A673 (cell line): ENCODE results near the gene COL9A1. TPM values are rescaled to one million over a fixed set of nuclear protein-coding genes. Genes with fewer than 3 reads are reported as not detected.

Experiments used
- BruUV-seq: library from RNA; stranded (reverse); fragments of 400-500 nt; replicated peaks from 2 replicates; lab custom pipeline; 2021; lab: Mats Ljungman, UMichigan
- CTCF ChIA-PET: fragments of 300-600 bp; sonication (Branson Sonifier 250); formaldehyde crosslinking; loops from one replicate; lab custom pipeline; 2022; ENCODE audit warnings: antibody characterized with exemption; lab: Charles Lee
- POLR2A ChIA-PET: fragments of 300-600 bp; sonication (Branson Sonifier 250); formaldehyde crosslinking; loops from one replicate; lab custom pipeline; 2022; ENCODE audit warnings: antibody characterized with exemption; ENCODE audit not compliant: low non-redundant PET; lab: Charles Lee
- DNase-seq: peaks from one replicate; pipeline ENCODE4 v3.0.0-alpha.2; 2015; ENCODE audit warnings: low spot score
- H3K27ac ChIP-seq: fragments of 200-600 bp; sonication (generic); 2 replicates; pipeline ENCODE4 v1.5.1; 2016; ENCODE audit warnings: mixed run types, low read depth, mild to moderate bottlenecking, mixed read lengths, antibody characterized with exemption, low read length; ENCODE audit not compliant: poor library complexity, severe bottlenecking
- H3K27me3 ChIP-seq: fragments of 200-600 bp; sonication (generic); replicated peaks from 2 replicates; pipeline ENCODE4 v1.6.1; 2017; ENCODE audit warnings: mixed run types, low read depth, mild to moderate bottlenecking, mixed read lengths, antibody characterized with exemption, low read length; ENCODE audit not compliant: insufficient read depth, poor library complexity
- H3K36me3 ChIP-seq: fragments of 200-600 bp; sonication (generic); 2 replicates; pipeline ENCODE4 v1.6.1; 2016; ENCODE audit warnings: mixed run types, mild to moderate bottlenecking, mixed read lengths, antibody characterized with exemption, low read length; ENCODE audit not compliant: insufficient read depth, poor library complexity, severe bottlenecking
- H3K4me1 ChIP-seq: fragments of 200-600 bp; sonication (generic); 2 replicates; pipeline ENCODE4 v1.6.1; 2017; ENCODE audit warnings: mixed run types, mild to moderate bottlenecking, mixed read lengths, antibody characterized with exemption, low read length; ENCODE audit not compliant: insufficient read depth, poor library complexity, severe bottlenecking
- H3K4me3 ChIP-seq: fragments of 200-600 bp; sonication (generic); 2 replicates; pipeline ENCODE4 v1.5.1; 2016; ENCODE audit warnings: low read depth, mixed run types, mild to moderate bottlenecking, mixed read lengths, low read length; ENCODE audit not compliant: poor library complexity, severe bottlenecking
- H3K9me3 ChIP-seq: fragments of 200-600 bp; sonication (generic); 2 replicates; pipeline ENCODE4 v1.6.1; 2016; ENCODE audit warnings: mixed run types, low read depth, mild to moderate bottlenecking, mixed read lengths, antibody characterized with exemption, low read length; ENCODE audit not compliant: poor library complexity, severe bottlenecking
- EZH2 ChIP-seq: fragments of 200-600 bp; sonication (generic); IDR thresholded peaks from 2 replicates; pipeline ENCODE4 v1.6.1; 2017; ENCODE audit warnings: borderline replicate concordance, low read depth, mild to moderate bottlenecking, mixed read lengths, antibody characterized with exemption, low read length; ENCODE audit not compliant: poor library complexity, severe bottlenecking
- intact Hi-C: fragments of 100-400 bp; cut with micrococcal nuclease; formaldehyde crosslinking; loops from one replicate; pipeline ENCODE4 v1.10.0; 2022; ENCODE audit not compliant: unreplicated experiment
- total RNA-seq: library from RNA; stranded (reverse); gene quantifications from 2 replicates; pipeline ENCODE4 v1.2.3, GENCODE V29; 2021
- TF ChIP-seq, protein P1 (sequence below): fragments of 300-800, 200-600 bp; sonication (generic); conservative IDR thresholded peaks from 2 replicates; pipeline ENCODE4 v1.5.1; 2017; ENCODE audit warnings: low read depth, mild to moderate bottlenecking, antibody characterized with exemption, low read length, moderate library complexity, mixed read lengths

COL9A1 gene
- total RNA-seq, 1 experiment from 2014 or later: not detected

DNA sequence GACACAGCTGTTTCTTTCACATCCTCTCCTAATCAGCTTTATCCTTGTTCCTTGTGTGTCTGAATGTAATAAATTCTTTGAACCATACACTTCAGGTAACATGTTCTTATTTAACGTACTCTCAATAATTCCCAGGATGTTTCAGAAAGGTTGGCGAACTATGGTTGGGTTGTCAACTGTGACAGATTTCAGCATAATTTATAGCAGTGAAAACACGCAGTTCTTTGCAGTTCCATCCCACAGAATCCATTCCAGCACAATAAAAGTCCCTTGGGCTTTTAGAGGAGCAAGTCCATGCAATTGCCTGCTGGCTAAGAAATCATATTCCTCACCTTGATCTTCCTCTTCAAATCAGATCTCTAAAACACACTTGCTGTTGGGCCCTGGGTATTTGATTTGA, 119.3 kb downstream of the COL9A1 start:
- Histone ChIP-seq H3K27ac (no peak overlapping the region), H3K27me3 (no peaks in the 10 kb centered on the region), H3K4me3 (no peak overlapping the region), H3K36me3 (no peaks in the 10 kb centered on the region), H3K9me3 (no peaks in the 10 kb centered on the region), H3K4me1 (peaks cover 11% of the 10 kb centered on the region)
- ChIA-PET POLR2A (no interaction called here), CTCF (no interaction called here)
- TF ChIP-seq EZH2: no peak
- TF ChIP-seq, protein P1, sequence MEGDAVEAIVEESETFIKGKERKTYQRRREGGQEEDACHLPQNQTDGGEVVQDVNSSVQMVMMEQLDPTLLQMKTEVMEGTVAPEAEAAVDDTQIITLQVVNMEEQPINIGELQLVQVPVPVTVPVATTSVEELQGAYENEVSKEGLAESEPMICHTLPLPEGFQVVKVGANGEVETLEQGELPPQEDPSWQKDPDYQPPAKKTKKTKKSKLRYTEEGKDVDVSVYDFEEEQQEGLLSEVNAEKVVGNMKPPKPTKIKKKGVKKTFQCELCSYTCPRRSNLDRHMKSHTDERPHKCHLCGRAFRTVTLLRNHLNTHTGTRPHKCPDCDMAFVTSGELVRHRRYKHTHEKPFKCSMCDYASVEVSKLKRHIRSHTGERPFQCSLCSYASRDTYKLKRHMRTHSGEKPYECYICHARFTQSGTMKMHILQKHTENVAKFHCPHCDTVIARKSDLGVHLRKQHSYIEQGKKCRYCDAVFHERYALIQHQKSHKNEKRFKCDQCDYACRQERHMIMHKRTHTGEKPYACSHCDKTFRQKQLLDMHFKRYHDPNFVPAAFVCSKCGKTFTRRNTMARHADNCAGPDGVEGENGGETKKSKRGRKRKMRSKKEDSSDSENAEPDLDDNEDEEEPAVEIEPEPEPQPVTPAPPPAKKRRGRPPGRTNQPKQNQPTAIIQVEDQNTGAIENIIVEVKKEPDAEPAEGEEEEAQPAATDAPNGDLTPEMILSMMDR: no peak
- intact Hi-C loops: no loop called here
- DNase-seq: no peak
- no TSS peak for BruUV-seq

DNA sequence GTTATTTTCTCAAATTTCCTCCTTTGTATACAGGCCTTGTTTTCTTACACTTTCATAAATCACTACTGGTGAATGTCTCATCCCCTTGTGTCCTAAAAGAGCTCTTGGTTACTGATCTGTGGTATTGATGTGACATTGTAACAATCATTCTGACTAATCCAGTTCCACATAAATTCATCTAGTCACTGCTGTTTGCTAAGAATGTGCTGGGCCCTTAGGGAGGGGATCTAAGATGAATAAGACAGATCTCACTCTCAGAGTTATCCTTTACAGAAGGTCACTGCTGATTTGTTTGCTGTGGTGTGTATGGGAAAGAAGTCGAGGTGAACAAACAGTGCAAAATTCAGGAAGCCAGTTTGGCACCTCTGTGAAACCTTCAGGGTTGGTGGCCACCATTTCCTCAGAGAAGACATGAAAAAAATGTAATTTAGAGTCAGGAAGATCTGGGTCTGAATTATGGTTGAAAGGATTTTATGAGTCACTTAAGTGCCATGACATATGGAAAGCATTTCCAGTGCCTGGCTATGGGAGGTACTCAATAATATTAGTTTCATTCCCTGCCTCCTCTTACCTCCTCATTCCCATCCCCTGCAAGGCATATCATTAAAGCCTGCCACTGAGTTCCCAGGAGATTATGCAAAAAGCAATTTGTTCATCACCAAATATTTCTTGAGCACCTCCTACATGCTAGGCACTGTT, 121.8 kb downstream of the COL9A1 start:
- BruUV-seq: no TSS peak
- POLR2A ChIA-PET: no interaction called here
- peaks cover 11% of the 10 kb centered on the region for H3K4me1 ChIP-seq

DNA sequence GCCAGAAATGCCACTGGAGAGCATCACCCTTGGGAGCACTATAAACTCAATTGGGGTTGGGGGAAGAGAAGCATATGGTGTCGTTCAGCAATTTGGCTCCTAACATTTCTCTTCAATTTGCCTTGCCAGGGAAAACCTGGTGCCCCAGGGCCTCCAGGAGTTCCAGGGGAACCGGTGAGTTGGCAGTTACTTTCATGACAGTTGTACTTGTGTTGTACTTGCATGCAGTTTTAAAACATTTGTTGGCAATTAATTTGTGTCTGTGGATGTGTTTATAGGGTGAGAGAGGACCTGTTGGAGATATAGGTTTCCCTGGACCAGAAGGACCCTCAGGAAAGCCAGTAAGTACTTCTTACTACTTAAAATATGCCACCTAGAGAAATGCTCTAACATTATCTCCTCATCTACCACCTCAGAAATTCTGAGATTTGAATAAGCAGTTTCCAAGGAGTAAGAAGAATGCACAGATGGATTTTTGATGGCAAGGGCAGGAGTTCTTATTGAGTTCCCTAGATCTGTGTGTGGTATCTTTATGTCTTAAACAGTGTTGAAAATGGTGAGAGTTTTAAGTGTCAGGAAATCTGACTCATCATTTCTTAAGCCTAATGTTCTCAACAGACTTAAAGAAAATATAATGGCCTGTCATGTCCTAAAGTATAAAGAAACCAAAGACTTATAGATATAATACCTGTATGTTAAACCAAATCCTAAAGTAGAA, 122.5 kb downstream of the COL9A1 start:
- BruUV-seq: no TSS peak
- peak overlapping the region; percentile 62 for H3K27ac ChIP-seq
- CTCF ChIA-PET: no interaction called here

More for the DNA sequence above, 121.8 kb downstream of the COL9A1 start:
- CTCF ChIA-PET: no interaction called here
- TF ChIP-seq, protein P1: no peak
- no peak for TF ChIP-seq EZH2
- Histone ChIP-seq H3K27ac (peak overlapping the region; percentile 62), H3K36me3 (no peaks in the 10 kb centered on the region), H3K4me3 (no peak overlapping the region), H3K9me3 (no peaks in the 10 kb centered on the region), H3K27me3 (no peaks in the 10 kb centered on the region)
- intact Hi-C loops: no loop called here
- peak; percentile 63 for DNase-seq

More for the DNA sequence above, 122.5 kb downstream of the COL9A1 start:
- POLR2A ChIA-PET: no interaction called here
- intact Hi-C loops: no loop called here
- Histone ChIP-seq H3K4me1 (peaks cover 11% of the 10 kb centered on the region), H3K4me3 (no peak overlapping the region), H3K9me3 (no peaks in the 10 kb centered on the region), H3K27me3 (no peaks in the 10 kb centered on the region), H3K36me3 (no peaks in the 10 kb centered on the region)
- DNase-seq: peak; percentile 56
- TF ChIP-seq, protein P1: no peak
- no peak for TF ChIP-seq EZH2
